ENCODE data around the gene GLT1D1. TPM values are rescaled to one million over a fixed set of nuclear protein-coding genes. Genes with fewer than 3 reads are reported as not detected.

GLT1D1 gene
- total and polyA plus RNA-seq, 2 of the 8 experiments (the other 6 are each of a cell fraction or from before 2014, with no cell fraction given) = 1.5 to 3.6 TPM

DNA sequence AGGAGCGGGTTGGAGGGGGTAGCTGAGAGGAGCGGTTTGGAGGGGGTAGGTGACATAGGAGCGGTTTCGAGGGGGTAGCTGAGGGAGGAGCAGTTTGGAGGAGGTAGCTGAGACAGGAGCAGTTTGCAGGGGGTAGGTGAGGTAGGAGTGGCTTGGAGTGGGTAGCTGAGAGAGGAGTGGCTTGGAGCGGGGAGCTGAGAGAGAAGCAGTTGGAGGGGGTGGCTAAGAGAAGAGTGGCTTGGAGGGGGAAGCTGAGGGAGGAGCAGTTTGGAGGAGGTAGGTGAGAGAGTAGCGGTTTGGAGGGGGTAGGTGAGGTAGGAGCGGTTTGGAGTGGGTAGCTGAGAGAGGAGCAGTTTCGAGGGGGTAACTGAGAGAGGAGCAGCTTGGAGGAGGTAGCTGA lies 152.1 kb downstream of the GLT1D1 start:
- TF ChIP-seq KDM5A (IDR thresholded peaks at IDR 0.05; ENCODE audit: low read length) (no peak), RBBP5 (IDR thresholded peaks at IDR 0.05; ENCODE audit: borderline replicate concordance, low read depth, low read length) (no peak), HDAC2 (IDR thresholded peaks at IDR 0.05; ENCODE audit: borderline replicate concordance in 1 of 2, low read depth in 2 of 2, low read length in 2 of 2) (no peak), BCL11A (IDR thresholded peaks at IDR 0.05; ENCODE audit: low read depth in 2 of 2, low read length in 2 of 2) (no peak), SUZ12 (IDR thresholded peaks at IDR 0.05; ENCODE audit: low read length) (no peak)
- TF ChIP-seq, protein P1, sequence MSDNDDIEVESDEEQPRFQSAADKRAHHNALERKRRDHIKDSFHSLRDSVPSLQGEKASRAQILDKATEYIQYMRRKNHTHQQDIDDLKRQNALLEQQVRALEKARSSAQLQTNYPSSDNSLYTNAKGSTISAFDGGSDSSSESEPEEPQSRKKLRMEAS (IDR thresholded peaks at IDR 0.05) = no peak

More for the DNA sequence above, 152.1 kb downstream of the GLT1D1 start:
- WGBS, 2 experiments (ENCODE audit: extremely low coverage in 1 of 2, insufficient coverage in 1 of 2, insufficient read length in 1 of 2, insufficient replicate concordance in 2 of 2, low coverage in 1 of 2, low lambda C conversion rate in 2 of 2, missing lambda C conversion rate in 1 of 2) = 86% methylated on average over 5 of the region's 8 CpGs; no CpG with 5 or more reads in 1 of the 2 experiments
- FAIRE-seq (no peak), DNase-seq (ENCODE audit: low read depth in 1 of 2, low spot score in 2 of 2) (no peak)
- no peak overlapping the region for H3K56ac ChIP-seq (replicated peaks; ENCODE audit: insufficient read length, low read depth, low read length)
- no peak overlapping the region for H2BK5ac ChIP-seq (ENCODE audit: low read depth, low read length)
- POLR2A ChIA-PET (ENCODE audit: partially characterized antibody) = no interaction called here
- no peak overlapping the region for H3K18ac ChIP-seq (ENCODE audit: extremely low read depth, low read length)
- H3K4ac ChIP-seq (replicated peaks; ENCODE audit: insufficient read length, low read depth, low read length) = no peak overlapping the region
- H3K4me2 ChIP-seq (ENCODE audit: insufficient read depth in 1 of 2, low read depth in 2 of 2, low read length in 2 of 2) = no peak overlapping the region
- no peak overlapping the region for H3K23ac ChIP-seq (ENCODE audit: insufficient read length)
- H4K8ac ChIP-seq (ENCODE audit: extremely low read depth, insufficient read depth, low read length) = no peak overlapping the region
- H3K79me2 ChIP-seq (ENCODE audit: control insufficient read depth in 1 of 2, insufficient read depth in 2 of 2, low read length in 2 of 2) = no peaks in the 10 kb centered on the region
- H4K91ac ChIP-seq (replicated peaks; ENCODE audit: insufficient read length, low read length) = no peak overlapping the region
- no peaks in the 10 kb centered on the region for H4K20me1 ChIP-seq (replicated peaks in 1 of 2; ENCODE audit: control insufficient read depth in 1 of 2, insufficient read depth in 2 of 2, low read length in 2 of 2)
- H3K4me1 ChIP-seq (replicated peaks in 1 of 4; ENCODE audit: control insufficient read depth in 3 of 4, insufficient read depth in 4 of 4, low read length in 3 of 4) = peaks cover 0 to 2% (median 0%) of the 10 kb centered on the region in 4 experiments; a peak in 1 of 7 replicates
- H3K9me3 ChIP-seq (ENCODE audit: insufficient read depth in 2 of 2, low read depth in 1 of 2, low read length in 1 of 2) = no peaks in the 10 kb centered on the region
- H3K79me1 ChIP-seq (ENCODE audit: low read depth, low read length) = no peaks in the 10 kb centered on the region
- H3K14ac ChIP-seq (ENCODE audit: insufficient read length) = no peak overlapping the region
- no peak overlapping the region for H4K5ac ChIP-seq (ENCODE audit: insufficient read length, low read depth, low read length)
- H3K9ac ChIP-seq (replicated peaks in 1 of 4; ENCODE audit: extremely low read depth in 1 of 4, low read depth in 3 of 4, low read length in 3 of 4) = no peak overlapping the region
- H2AK5ac ChIP-seq (ENCODE audit: low read depth, low read length) = no peak overlapping the region
- peaks cover 3% of the 10 kb centered on the region; the same call in 1 of the 2 replicates for H3K23me2 ChIP-seq (ENCODE audit: low read depth, low read length)
- H2BK15ac ChIP-seq (ENCODE audit: low read length) = no peak overlapping the region
- H2BK20ac ChIP-seq (ENCODE audit: low read length) = no peak overlapping the region
- H3K27ac ChIP-seq (ENCODE audit: low read depth, low read length) = no peak overlapping the region
- no peak overlapping the region for H3K4me3 ChIP-seq (ENCODE audit: extremely low read depth in 1 of 4, insufficient read depth in 2 of 4, low read depth in 3 of 4, low read length in 4 of 4)
- no peaks in the 10 kb centered on the region for H3K27me3 ChIP-seq (replicated peaks in 1 of 4; ENCODE audit: control insufficient read depth in 3 of 4, extremely low read depth in 1 of 4, insufficient read depth in 3 of 4, low read length in 3 of 4)
- CTCF ChIA-PET (ENCODE audit: partially characterized antibody) = interaction anchor here (0.6 to 1.4 kb wide), 4 partner anchors 27 to 1263 kb away, joined by 3 to 4 read pairs (median 3); no protein-coding TSS in a partner anchor
- H2AFZ ChIP-seq (ENCODE audit: low read length) = no peak overlapping the region
- H2BK120ac ChIP-seq (replicated peaks; ENCODE audit: low read depth, low read length) = no peak overlapping the region
- no peaks in the 10 kb centered on the region for H3K36me3 ChIP-seq (ENCODE audit: control insufficient read depth in 2 of 4, insufficient read depth in 4 of 4, low read length in 3 of 4)
- no peak overlapping the region for H2BK12ac ChIP-seq (ENCODE audit: low read depth, low read length)

Data from H1 (cell line).